Upper lobe of left lung (tissue), 6 donors: Measurements from ENCODE around the gene DHRS4L2. TPM values are rescaled to one million over a fixed set of nuclear protein-coding genes. Genes with fewer than 3 reads are reported as not detected.
"Not testable (repeated sequence)": the region's sequence is repeated elsewhere in the genome, so short reads cannot be mapped to it uniquely, and the experiment has no call there.

Experiments used
- ATAC-seq, 2 donors: fragments of 200-7000 bp; cut with Tn5 transposase; one replicate each; pipeline ENCODE4 v1.9.1; 2022; ENCODE audit warnings: mild to moderate bottlenecking in 2 of 2, moderate library complexity in 2 of 2; ENCODE audit not compliant: low FRiP score in 2 of 2
- DNase-seq, 2 donors: peaks; one replicate each; pipeline ENCODE4 v3.0.0-alpha.2; 2019 to 2020
- H3K27ac ChIP-seq, 4 donors: fragments of 200-600 bp; sonication (generic); one replicate each; pipeline ENCODE4 v1.5.1; 2016 to 2019
- H3K27me3 ChIP-seq, 4 donors: fragments of 200-600 bp; sonication (generic); one replicate each; pipeline ENCODE4 v1.5.1; 2017 to 2019
- H3K36me3 ChIP-seq, 4 donors: fragments of 200-600 bp; sonication (generic); one replicate each; pipeline ENCODE4 v1.5.1; 2016 to 2019
- H3K4me1 ChIP-seq, 4 donors: fragments of 200-600 bp; sonication (generic); one replicate each; pipeline ENCODE4 v1.5.1; 2018 to 2019
- H3K4me3 ChIP-seq, 4 donors: fragments of 200-600 bp; sonication (generic); one replicate each; pipeline ENCODE4 v1.5.1; 2017 to 2019; ENCODE audit warnings: mild to moderate bottlenecking in 2 of 4, moderate library complexity in 1 of 4
- H3K9me3 ChIP-seq, 4 donors: fragments of 200-600 bp; sonication (generic); one replicate each; pipeline ENCODE4 v1.5.1; 2018 to 2019
- EP300 ChIP-seq, 4 donors: sonication (generic); formaldehyde crosslinking; IDR thresholded peaks; one replicate each; pipeline ENCODE4 v1.5.1; 2017; ENCODE audit warnings: antibody characterized with exemption in 4 of 4, control low read depth in 2 of 4
- POLR2A ChIP-seq, 4 donors: fragments of 450-650 bp; IDR thresholded peaks; one replicate each; pipeline ENCODE4 v1.5.1; 2016 to 2017; ENCODE audit warnings: antibody characterized with exemption in 4 of 4, mild to moderate bottlenecking in 2 of 4
- POLR2AphosphoS5 ChIP-seq, 2 donors: sonication (generic); formaldehyde crosslinking; IDR thresholded peaks; one replicate each; pipeline ENCODE4 v1.5.1; 2017; ENCODE audit warnings: antibody characterized with exemption in 2 of 2
- WGBS, 2 donors: methylation state at CpG; one replicate each; pipeline ENCODE4 v1.1.5; 2017 to 2018; 5-methylcytosine and 5-hydroxymethylcytosine counted together
- total RNA-seq, 6 donors: library from RNA; depleted of rRNA in 4 of 6; stranded (reverse); fragments of >200 nt in 4 of 6; gene quantifications; one replicate each; pipeline versions ENCODE4 v1.1.0 to v1.2.1, GENCODE V29; 2016 to 2021
- TF ChIP-seq, protein P1 (sequence below), 6 experiments: fragments of 450-650 bp in 4 of 6; fragments of 200-600 bp in 2 of 6; sonication (generic) in 2 of 6; IDR thresholded peaks; one replicate each; pipeline ENCODE4 v1.5.1; 2016 to 2019; ENCODE audit warnings: antibody characterized with exemption in 6 of 6
- donor health status: DM: no; HTN: no; CAD: no; lungs with moderate emphysema.
- donor health status: DM: no; HTN: yes; CAD: no; lungs with severe emphysema.

The DHRS4L2 gene
- total RNA-seq, 6 donors from 2014 or later, result 13.2 to 27.4 (median 18.2) TPM

GRCh38 chr14:24036169-24036962 is 47.6 kb downstream of the DHRS4L2 start:
- peak overlapping the region; percentile 79 to 95 (median 90) for H3K27ac ChIP-seq
- peak overlapping the region; percentile 50 to 65 (median 56) for H3K4me3 ChIP-seq
- ATAC-seq, result peak; percentile 95 to 96
- H3K9me3 ChIP-seq, result peaks cover 0 to 8% (median 0%) of the 10 kb centered on the region in 4 donors
- peak; percentile 3 to 37 for TF ChIP-seq POLR2AphosphoS5 (IDR thresholded peaks at IDR 0.05)
- peak in 2 of 4 donors; percentile 36 to 57 for TF ChIP-seq POLR2A (IDR thresholded peaks at IDR 0.05)
- no peak for TF ChIP-seq EP300 (IDR thresholded peaks at IDR 0.05)
- TF ChIP-seq, protein P1, sequence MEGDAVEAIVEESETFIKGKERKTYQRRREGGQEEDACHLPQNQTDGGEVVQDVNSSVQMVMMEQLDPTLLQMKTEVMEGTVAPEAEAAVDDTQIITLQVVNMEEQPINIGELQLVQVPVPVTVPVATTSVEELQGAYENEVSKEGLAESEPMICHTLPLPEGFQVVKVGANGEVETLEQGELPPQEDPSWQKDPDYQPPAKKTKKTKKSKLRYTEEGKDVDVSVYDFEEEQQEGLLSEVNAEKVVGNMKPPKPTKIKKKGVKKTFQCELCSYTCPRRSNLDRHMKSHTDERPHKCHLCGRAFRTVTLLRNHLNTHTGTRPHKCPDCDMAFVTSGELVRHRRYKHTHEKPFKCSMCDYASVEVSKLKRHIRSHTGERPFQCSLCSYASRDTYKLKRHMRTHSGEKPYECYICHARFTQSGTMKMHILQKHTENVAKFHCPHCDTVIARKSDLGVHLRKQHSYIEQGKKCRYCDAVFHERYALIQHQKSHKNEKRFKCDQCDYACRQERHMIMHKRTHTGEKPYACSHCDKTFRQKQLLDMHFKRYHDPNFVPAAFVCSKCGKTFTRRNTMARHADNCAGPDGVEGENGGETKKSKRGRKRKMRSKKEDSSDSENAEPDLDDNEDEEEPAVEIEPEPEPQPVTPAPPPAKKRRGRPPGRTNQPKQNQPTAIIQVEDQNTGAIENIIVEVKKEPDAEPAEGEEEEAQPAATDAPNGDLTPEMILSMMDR (IDR thresholded peaks at IDR 0.05), result peak; percentile 59 to 79 (median 64)
- no peaks in the 10 kb centered on the region for H3K27me3 ChIP-seq
- peaks cover 5 to 13% (median 9%) of the 10 kb centered on the region in 4 donors for H3K4me1 ChIP-seq
- no peaks in the 10 kb centered on the region for H3K36me3 ChIP-seq
- WGBS, 2 donors, result 0 to 1% methylated on average over 23 to 32 of the region's 50 CpGs
- DNase-seq, result peak; percentile 84 to 96

GRCh38 chr14:24036963-24037657 is 48.4 kb downstream of the DHRS4L2 start:
- H3K36me3 ChIP-seq, ATAC-seq, H3K9me3 ChIP-seq, DNase-seq, H3K27me3 ChIP-seq: not testable (repeated sequence)
- H3K4me3 ChIP-seq, result peak overlapping the region in 3 of 4 donors; percentile 50 to 65 (median 59)
- H3K4me1 ChIP-seq, result peaks cover 5 to 13% (median 9%) of the 10 kb centered on the region in 4 donors
- TF ChIP-seq, protein P1 (IDR thresholded peaks at IDR 0.05), result peak in 1 of 6 experiments; percentile 0
- peak overlapping the region; percentile 79 to 95 (median 90) for H3K27ac ChIP-seq
- 38 to 40% methylated on average over 10 of the region's 10 CpGs for WGBS, 2 donors

DNA sequence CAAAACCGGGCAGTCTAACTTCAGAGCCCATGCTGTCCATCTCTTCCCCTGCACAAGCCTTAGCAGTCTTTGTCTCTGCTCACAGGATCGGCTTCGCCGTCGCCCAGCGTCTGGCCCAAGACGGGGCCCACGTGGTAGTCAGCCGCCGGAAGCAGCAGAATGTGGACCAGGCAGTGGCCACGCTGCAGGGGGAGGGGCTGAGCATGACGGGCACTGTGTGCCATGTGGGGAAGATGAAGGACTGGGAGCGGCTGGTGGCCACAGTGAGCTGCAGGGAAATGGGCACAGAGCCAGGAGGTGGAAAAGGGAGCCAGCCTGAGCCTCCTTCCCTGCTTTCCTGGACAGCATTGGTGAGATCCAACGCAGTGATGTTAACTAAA is 48.9 kb downstream of the DHRS4L2 start:
- Histone ChIP-seq H3K27me3 (no peaks in the 10 kb centered on the region), H3K9me3 (peaks cover 0 to 1% (median 0%) of the 10 kb centered on the region in 4 donors), H3K4me1 (peaks cover 5 to 13% (median 9%) of the 10 kb centered on the region in 4 donors), H3K4me3 (no peak overlapping the region), H3K27ac (no peak overlapping the region), H3K36me3 (no peaks in the 10 kb centered on the region)
- ATAC-seq (no peak), DNase-seq (peak in 1 of 2 donors; percentile 72)
- WGBS, 2 donors, result 59 to 78% methylated on average over 12 to 14 of the region's 14 CpGs
- TF ChIP-seq POLR2A (IDR thresholded peaks at IDR 0.05), result no peak
- TF ChIP-seq, protein P1 (IDR thresholded peaks at IDR 0.05), result no peak

DNA sequence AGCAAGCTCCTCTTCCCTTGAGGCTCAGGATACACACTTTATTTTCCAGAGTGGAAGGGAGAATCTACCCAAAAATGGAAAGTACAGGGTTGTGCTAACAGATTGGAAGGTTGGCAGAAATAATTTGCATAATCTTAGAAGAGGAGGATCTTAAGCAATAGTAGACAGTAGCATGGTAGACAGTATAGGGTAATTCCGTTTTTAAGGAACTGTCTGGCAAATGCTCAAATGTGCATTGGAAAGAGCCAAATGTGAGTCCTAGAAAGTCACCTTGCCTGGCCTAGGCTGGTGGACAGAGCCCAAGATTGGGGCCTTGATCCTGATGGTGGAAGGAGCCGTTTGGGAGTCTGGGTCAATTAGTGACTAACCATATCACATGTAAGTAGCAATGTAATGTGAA is 50.0 kb downstream of the DHRS4L2 start:
- H3K27me3 ChIP-seq, result no peaks in the 10 kb centered on the region
- DNase-seq (no peak), ATAC-seq (no peak)
- H3K27ac ChIP-seq, result no peak overlapping the region
- peaks cover 5 to 11% (median 9%) of the 10 kb centered on the region in 4 donors for H3K4me1 ChIP-seq
- no peak overlapping the region for H3K4me3 ChIP-seq
- TF ChIP-seq POLR2A (IDR thresholded peaks at IDR 0.05), result no peak
- no peaks in the 10 kb centered on the region for H3K9me3 ChIP-seq
- H3K36me3 ChIP-seq, result no peaks in the 10 kb centered on the region
- WGBS, 2 donors, result 87 to 94% methylated on average over 2 of the region's 2 CpGs

GRCh38 chr14:24040692-24041091 is 52.0 kb downstream of the DHRS4L2 start:
- no peak for ATAC-seq
- Histone ChIP-seq H3K4me1 (peaks cover 3 to 11% (median 8%) of the 10 kb centered on the region in 4 donors), H3K27me3 (no peaks in the 10 kb centered on the region), H3K4me3 (no peak overlapping the region), H3K27ac (no peak overlapping the region), H3K36me3 (no peaks in the 10 kb centered on the region), H3K9me3 (no peaks in the 10 kb centered on the region)
- 38 to 63% methylated on average over 2 of the region's 2 CpGs for WGBS, 2 donors
- TF ChIP-seq POLR2AphosphoS5 (IDR thresholded peaks at IDR 0.05) (no peak), EP300 (IDR thresholded peaks at IDR 0.05) (no peak), POLR2A (IDR thresholded peaks at IDR 0.05) (no peak)
- TF ChIP-seq, protein P1 (IDR thresholded peaks at IDR 0.05), result no peak
- DNase-seq, result no peak
